ACHN (cell line): ENCODE measurements around the gene ISOC2.
"Not testable (repeated sequence)": the region's sequence is repeated elsewhere in the genome, so short reads cannot be mapped to it uniquely, and the experiment has no call there.

Experiments used
- DNase-seq: peaks from one replicate; pipeline ENCODE4 v3.0.0-alpha.2; 2015
- in situ Hi-C: cut with HindIII; loops from 2 replicates; pipeline ENCODE4 v1.10.0; 2017; ENCODE audit warnings: low sequenced_read_pairs, low pct_ligation_motif_present, low pct_unique_long_range_greater_than_20kb

ISOC2 gene

GRCh38 chr19:55448175-55448490, 13.3 kb downstream of the ISOC2 start:
- DNase-seq, in situ Hi-C loops: not testable (repeated sequence)

GRCh38 chr19:55447421-55448174, 13.8 kb downstream of the ISOC2 start:
- in situ Hi-C loops = no loop called here
- peak; percentile 61 for DNase-seq

GRCh38 chr19:55446060-55446459, 15.4 kb downstream of the ISOC2 start:
- no peak for DNase-seq
- in situ Hi-C loops = no loop called here

- DNase-seq = no peak
- in situ Hi-C loops = no loop called here
Measured at GRCh38 chr19:55444646-55445045, 16.8 kb downstream of the ISOC2 start.

GRCh38 chr19:55443824-55444480, 17.5 kb downstream of the ISOC2 start:
- in situ Hi-C loops = no loop called here
- DNase-seq = no peak

- DNase-seq = no peak
Measured at GRCh38 chr19:55443045-55443823, 18.2 kb downstream of the ISOC2 start, which contains the start of gene SHISA7. TSS of gene SHISA7 (minus strand) at chr19:55443300. CDS start at chr19:55442863, 437 bp downstream.

GRCh38 chr19:55442372-55442961, 19.0 kb downstream of the ISOC2 start:
- in situ Hi-C loops = no loop called here
- DNase-seq = no peak

More at GRCh38 chr19:55443045-55443823, 18.2 kb downstream of the ISOC2 start, which contains the start of gene SHISA7:
- in situ Hi-C loops = no loop called here

- in situ Hi-C loops = no loop called here
- DNase-seq = no peak
Measured at GRCh38 chr19:55441692-55442321, 19.6 kb downstream of the ISOC2 start.

- no peak for DNase-seq
- in situ Hi-C loops = no loop called here
Measured at GRCh38 chr19:55441319-55441691, 20.1 kb downstream of the ISOC2 start.

GRCh38 chr19:55440411-55441105, 20.9 kb downstream of the ISOC2 start:
- DNase-seq = no peak
- in situ Hi-C loops = no loop called here

- DNase-seq = no peak
- in situ Hi-C loops = no loop called here
Measured at GRCh38 chr19:55439052-55439451, 22.4 kb downstream of the ISOC2 start.

- in situ Hi-C loops = no loop called here
Measured at GRCh38 chr19:55437410-55437809, 24.0 kb downstream of the ISOC2 start.

GRCh38 chr19:55436847-55437246, 24.6 kb downstream of the ISOC2 start:
- DNase-seq = no peak
- in situ Hi-C loops = no loop called here

More at GRCh38 chr19:55437410-55437809, 24.0 kb downstream of the ISOC2 start:
- peak; percentile 77 for DNase-seq

- in situ Hi-C loops = no loop called here
- DNase-seq = no peak
Measured at GRCh38 chr19:55435020-55435419, 26.4 kb downstream of the ISOC2 start.

GRCh38 chr19:55434356-55434919, 27.0 kb downstream of the ISOC2 start:
- in situ Hi-C loops = no loop called here
- DNase-seq = no peak

GRCh38 chr19:55433292-55433691, 28.1 kb downstream of the ISOC2 start:
- in situ Hi-C loops = no loop called here
- no peak for DNase-seq

- in situ Hi-C loops = no loop called here
- DNase-seq = no peak
Measured at GRCh38 chr19:55432241-55432959, 29.0 kb downstream of the ISOC2 start.
